NB4 (cell line): Measurements from ENCODE around the gene UBR1.

Experiments used
- CTCF ChIP-seq: IDR thresholded peaks from one replicate; pipeline ENCODE4 v1.5.1; 2012; ENCODE audit warnings: low read depth, low read length
- POLR2A ChIP-seq: IDR thresholded peaks from 2 replicates; pipeline ENCODE4 v1.6.1; 2011; ENCODE audit warnings: mild to moderate bottlenecking; ENCODE audit not compliant: insufficient read length; ENCODE audit errors: extremely low read depth

- TF ChIP-seq CTCF (no peak), POLR2A (no peak)
Observed at GRCh38 chr15:43046484-43046883, 59.4 kb downstream of the UBR1 start.
